GM12878 (cell line): ENCODE data around the gene APBA1. TPM values are rescaled to one million over a fixed set of nuclear protein-coding genes. Genes with fewer than 3 reads are reported as not detected.

ENCODE experiments used
- ATAC-seq: fragments of 200-7000 bp; cut with Tn5 transposase; 3 replicates; pipeline ENCODE4 v1.9.1; 2020; ENCODE audit warnings: mild to moderate bottlenecking, moderate library complexity
- BruUV-seq: library from RNA; stranded (reverse); fragments of 400-500 nt; replicated peaks from 2 replicates; lab custom pipeline; 2021; lab: Mats Ljungman, UMichigan
- CTCF ChIA-PET: fragments of 300-600 bp; sonication (Branson Sonifier 250); formaldehyde crosslinking; extraction: SDS; loops from one replicate; lab custom pipeline; 2021; ENCODE audit warnings: inconsistent platforms; lab: Yijun Ruan, JAX
- POLR2A ChIA-PET: fragments of 350-600 bp; formaldehyde crosslinking; extraction: SDS; loops from one replicate; lab custom pipeline; 2021; ENCODE audit warnings: inconsistent platforms; lab: Charles Lee
- RAD21 ChIA-PET: fragments of 300-600 bp; sonication (Branson Sonifier 250); formaldehyde crosslinking; loops from one replicate; lab custom pipeline; 2023; ENCODE audit warnings: antibody characterized with exemption; ENCODE audit not compliant: unreplicated experiment; lab: Charles Lee
- SMC1A ChIA-PET: fragments of 300-600 bp; sonication (Branson Sonifier 250); formaldehyde crosslinking; loops from one replicate; lab custom pipeline; 2023; ENCODE audit not compliant: unreplicated experiment, uncharacterized antibody; lab: Charles Lee
- DNase-seq: peaks from one replicate; pipeline ENCODE4 v3.0.0-alpha.2; 2011; ENCODE audit warnings: low read depth, low spot score
- FAIRE-seq: peaks from 3 replicates; lab custom pipeline; 2011; peaks lifted over from hg19 to GRCh38; lab: Jason Lieb, UNC
- H2AFZ ChIP-seq: 2 replicates; pipeline ENCODE4 v1.6.0; 2011; ENCODE audit warnings: low read depth, low read length, control low read depth; ENCODE audit not compliant: control insufficient read depth
- H3K27ac ChIP-seq: 2 replicates; pipeline ENCODE4 v1.5.1; 2011; ENCODE audit warnings: control low read depth; ENCODE audit not compliant: control insufficient read depth, insufficient read depth
- H3K27me3 ChIP-seq, 2 experiments: replicated peaks in 1 of 2; 2 replicates each; pipeline versions ENCODE4 v1.6.0 to v1.6.1; 2011; ENCODE audit warnings: low read length in 1 of 2; ENCODE audit not compliant: control insufficient read depth in 2 of 2, insufficient read depth in 2 of 2
- H3K36me3 ChIP-seq, 2 experiments: 2 replicates each; pipeline ENCODE4 v1.5.1; 2011; ENCODE audit warnings: low read length in 1 of 2; ENCODE audit not compliant: control insufficient read depth in 2 of 2, insufficient read depth in 2 of 2
- H3K4me1 ChIP-seq: 2 replicates; pipeline ENCODE4 v1.6.1; 2011; ENCODE audit warnings: mild to moderate bottlenecking, low read length, moderate library complexity, mixed read lengths; ENCODE audit not compliant: control insufficient read depth, insufficient read depth
- H3K4me2 ChIP-seq: 2 replicates; pipeline ENCODE4 v1.6.0; 2011; ENCODE audit warnings: control low read depth; ENCODE audit not compliant: control insufficient read depth, insufficient read depth
- H3K4me3 ChIP-seq: fragments of 200-600 bp; sonication (generic); 2 replicates; pipeline ENCODE4 v1.5.1; 2016
- H3K79me2 ChIP-seq: 2 replicates; pipeline ENCODE4 v1.6.0; 2011; ENCODE audit warnings: low read length; ENCODE audit not compliant: control insufficient read depth, insufficient read depth
- H3K9ac ChIP-seq: 2 replicates; pipeline ENCODE4 v1.8.0; 2011; ENCODE audit warnings: low read length, control low read depth, mixed read lengths; ENCODE audit not compliant: control insufficient read depth, insufficient read depth
- H3K9me3 ChIP-seq: replicated peaks from 3 replicates; pipeline ENCODE4 v1.5.1; 2011; ENCODE audit warnings: mild to moderate bottlenecking, low read length; ENCODE audit not compliant: control insufficient read depth, insufficient read depth
- H4K20me1 ChIP-seq: 2 replicates; pipeline ENCODE4 v1.6.0; 2011; ENCODE audit not compliant: control insufficient read depth, insufficient read depth
- E4F1 ChIP-seq: fragments of 450-650 bp; IDR thresholded peaks from 2 replicates; pipeline ENCODE4 v1.6.1; 2018; ENCODE audit warnings: borderline replicate concordance, mild to moderate bottlenecking; ENCODE audit not compliant: partially characterized antibody
- HDAC2 ChIP-seq: fragments of 200-600 bp; sonication (generic); IDR thresholded peaks from 2 replicates; pipeline ENCODE4 v1.6.1; 2017
- POLR2AphosphoS2 ChIP-seq: IDR thresholded peaks from 2 replicates; pipeline ENCODE4 v1.6.1; 2011; ENCODE audit warnings: low read depth, mild to moderate bottlenecking, low read length, improper control_type of control experiment, moderate library complexity
- POLR2AphosphoS5 ChIP-seq: IDR thresholded peaks from 2 replicates; pipeline ENCODE4 v1.6.1; 2011; ENCODE audit warnings: mild to moderate bottlenecking, low read length, inconsistent platforms
- STAT3 ChIP-seq: IDR thresholded peaks from 2 replicates; pipeline ENCODE4 v1.6.1; 2011; ENCODE audit warnings: low read depth, low read length, improper control_type of control experiment
- ZNF207 ChIP-seq: fragments of 450-650 bp; IDR thresholded peaks from 2 replicates; pipeline ENCODE4 v1.6.1; 2014; ENCODE audit warnings: antibody characterized with exemption, mild to moderate bottlenecking, borderline replicate concordance
- WGBS: methylation state at CpG from one replicate; pipeline ENCODE4 v1.1.6; 2016; ENCODE audit warnings: low lambda C conversion rate; ENCODE audit not compliant: insufficient replicate concordance, insufficient coverage; ENCODE audit errors: missing lambda C conversion rate; 5-methylcytosine and 5-hydroxymethylcytosine counted together
- in situ Hi-C: fragments of 300-500 bp; cut with MboI; formaldehyde crosslinking; loops from 9 replicates; pipeline ENCODE4 v1.14.3; 2018; ENCODE audit warnings: mixed read lengths
- intact Hi-C: fragments of 100-400 bp; cut with micrococcal nuclease; formaldehyde crosslinking; loops from one replicate; pipeline ENCODE4 v1.14.2; 2022; ENCODE audit not compliant: unreplicated experiment
- polyA plus RNA-seq, 11 experiments: library from polyadenylated mRNA; depleted of rRNA in 4 of 11; unstranded in 6 of 11; stranded (reverse) in 5 of 11; fragments of >200 nt; fragmentation: Nextera tagmentation in 4 of 11; fragmentation: Illumina TruSeq in 1 of 11; extraction: Ambion mirVana in 4 of 11; extraction: Trizol in 1 of 11; gene quantifications; 1 replicate in 1 of 11; 2 replicates in 10 of 11; pipeline versions ENCODE4 v1.2.1 to v1.2.3, GENCODE V29; 2011 to 2016; ENCODE audit warnings: inconsistent platforms in 2 of 11, missing spikeins in 2 of 11, low read depth in 1 of 11
- total RNA-seq, 4 experiments: library from RNA; depleted of rRNA in 3 of 4; stranded (reverse); fragments of >200 nt in 3 of 4; fragmentation: Illumina TruSeq in 1 of 4; extraction: Trizol in 1 of 4; gene quantifications; 2 replicates each; pipeline versions ENCODE4 v1.2.1 to v1.2.3, GENCODE V29; 2013 to 2021

The APBA1 gene
- total and polyA plus RNA-seq, 10 of the 15 experiments (the other 5 are each of a cell fraction or from before 2014, with no cell fraction given): 0.01 to 1.3 (median 0.05) TPM; not detected in 7

GRCh38 chr9:69718218-69718617, 46.0 kb upstream of the APBA1 start:
- no peaks in the 10 kb centered on the region for H3K4me1 ChIP-seq
- no peak overlapping the region for H3K4me2 ChIP-seq
- H3K4me3 ChIP-seq: no peak overlapping the region
- no peaks in the 10 kb centered on the region for H4K20me1 ChIP-seq
- peaks cover 1 to 11% of the 10 kb centered on the region in 2 experiments; a peak in 2 of 4 replicates for H3K36me3 ChIP-seq
- no peak overlapping the region for H2AFZ ChIP-seq
- no peak for FAIRE-seq
- intact Hi-C loops: no loop called here
- no peaks in the 10 kb centered on the region for H3K9me3 ChIP-seq
- no peak for DNase-seq
- ATAC-seq: no peak
- no peaks in the 10 kb centered on the region for H3K27me3 ChIP-seq
- WGBS: 100% methylated on average over 6 of the region's 6 CpGs
- no peak overlapping the region for H3K9ac ChIP-seq
- in situ Hi-C loops: no loop called here
- SMC1A ChIA-PET: no interaction called here
- no peak overlapping the region for H3K27ac ChIP-seq
- CTCF ChIA-PET: no interaction called here
- no TSS peak for BruUV-seq
- TF ChIP-seq E4F1: no peak
- TF ChIP-seq HDAC2: no peak
- TF ChIP-seq POLR2AphosphoS5: no peak
- no peak for TF ChIP-seq STAT3
- TF ChIP-seq ZNF207: no peak
- TF ChIP-seq POLR2AphosphoS2: no peak
- TF ChIP-seq, all 136 proteins: peak for 0
- RAD21 ChIA-PET: no interaction called here
- no peaks in the 10 kb centered on the region for H3K79me2 ChIP-seq
- POLR2A ChIA-PET: no interaction called here
